Body of pancreas (tissue), 4 donors: Measurements from ENCODE around the gene IL4.

ENCODE experiments used
- POLR2A ChIP-seq, 3 donors: fragments of 450-650 bp; IDR thresholded peaks; one replicate each; pipeline ENCODE4 v1.6.1; 2016; ENCODE audit warnings: antibody characterized with exemption in 3 of 3, mild to moderate bottlenecking in 2 of 3
- TF ChIP-seq, protein P1 (sequence below), 7 experiments: fragments of 450-650 bp in 4 of 7; fragments of 200-600 bp in 3 of 7; sonication (generic) in 3 of 7; IDR thresholded peaks; one replicate each; pipeline ENCODE4 v1.5.1; 2016 to 2019; ENCODE audit warnings: antibody characterized with exemption in 7 of 7

DNA sequence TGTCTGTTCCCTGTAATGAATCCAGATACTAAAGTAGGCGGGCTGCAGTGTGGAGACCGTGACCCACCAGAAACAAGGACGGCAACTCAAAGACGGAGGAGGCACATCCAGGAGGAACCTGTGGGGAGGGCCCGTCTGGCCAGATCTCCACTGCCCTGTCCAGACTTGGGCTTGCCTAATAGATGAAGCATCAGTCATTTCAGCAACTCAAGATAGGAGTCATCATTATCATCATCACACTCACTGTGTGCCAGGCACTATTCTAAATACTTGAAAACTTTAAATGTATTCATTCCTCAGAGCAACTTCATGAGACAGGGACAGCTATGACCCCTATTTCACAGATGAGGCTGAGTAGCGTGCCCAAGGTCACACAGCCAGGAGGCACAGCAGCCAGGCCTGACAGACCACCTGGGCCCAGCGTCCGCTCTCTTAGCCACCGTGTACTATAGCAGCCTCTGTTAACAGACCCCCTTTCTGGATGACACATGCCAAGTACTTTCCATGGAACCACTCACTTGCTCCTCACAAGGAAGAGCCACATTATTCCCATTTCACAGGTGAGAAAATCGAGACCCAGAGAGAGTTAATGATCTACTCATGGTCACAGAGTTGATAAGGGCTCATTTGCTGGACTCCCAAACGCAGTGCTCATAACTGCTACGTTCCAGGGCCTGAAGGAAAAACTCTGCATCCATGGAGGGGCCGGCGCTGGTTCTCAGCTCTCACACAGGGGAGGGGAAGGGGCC is 4.9 kb upstream of the IL4 start:
- TF ChIP-seq, protein P1, sequence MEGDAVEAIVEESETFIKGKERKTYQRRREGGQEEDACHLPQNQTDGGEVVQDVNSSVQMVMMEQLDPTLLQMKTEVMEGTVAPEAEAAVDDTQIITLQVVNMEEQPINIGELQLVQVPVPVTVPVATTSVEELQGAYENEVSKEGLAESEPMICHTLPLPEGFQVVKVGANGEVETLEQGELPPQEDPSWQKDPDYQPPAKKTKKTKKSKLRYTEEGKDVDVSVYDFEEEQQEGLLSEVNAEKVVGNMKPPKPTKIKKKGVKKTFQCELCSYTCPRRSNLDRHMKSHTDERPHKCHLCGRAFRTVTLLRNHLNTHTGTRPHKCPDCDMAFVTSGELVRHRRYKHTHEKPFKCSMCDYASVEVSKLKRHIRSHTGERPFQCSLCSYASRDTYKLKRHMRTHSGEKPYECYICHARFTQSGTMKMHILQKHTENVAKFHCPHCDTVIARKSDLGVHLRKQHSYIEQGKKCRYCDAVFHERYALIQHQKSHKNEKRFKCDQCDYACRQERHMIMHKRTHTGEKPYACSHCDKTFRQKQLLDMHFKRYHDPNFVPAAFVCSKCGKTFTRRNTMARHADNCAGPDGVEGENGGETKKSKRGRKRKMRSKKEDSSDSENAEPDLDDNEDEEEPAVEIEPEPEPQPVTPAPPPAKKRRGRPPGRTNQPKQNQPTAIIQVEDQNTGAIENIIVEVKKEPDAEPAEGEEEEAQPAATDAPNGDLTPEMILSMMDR (IDR thresholded peaks at IDR 0.05) = no peak
- TF ChIP-seq POLR2A (IDR thresholded peaks at IDR 0.05) = no peak
